Kidney epithelial cell (primary cell): ENCODE data around the gene EFCAB14. TPM values are rescaled to one million over a fixed set of nuclear protein-coding genes. Genes with fewer than 3 reads are reported as not detected.
"Not testable (repeated sequence)": the region's sequence is repeated elsewhere in the genome, so short reads cannot be mapped to it uniquely, and the experiment has no call there.

Experiments
- DNase-seq: peaks from one replicate; pipeline ENCODE4 v3.0.0-alpha.2; 2010; ENCODE audit warnings: low read depth
- H3K27me3 ChIP-seq: 2 replicates; pipeline ENCODE4 v1.6.0; 2011; ENCODE audit warnings: low read length; ENCODE audit not compliant: control insufficient read depth, insufficient read depth
- H3K36me3 ChIP-seq: 2 replicates; pipeline ENCODE4 v1.5.1; 2011; ENCODE audit warnings: low read length; ENCODE audit not compliant: control insufficient read depth, insufficient read depth
- H3K4me3 ChIP-seq: 2 replicates; pipeline ENCODE4 v1.5.1; 2011; ENCODE audit warnings: low read depth, mild to moderate bottlenecking, control low read depth, low read length
- CTCF ChIP-seq: IDR thresholded peaks from 2 replicates; pipeline ENCODE4 v1.5.1; 2011; ENCODE audit warnings: mild to moderate bottlenecking, moderate library complexity, low read length, control low read depth, inconsistent platforms; ENCODE audit not compliant: insufficient read depth, poor library complexity, severe bottlenecking
- total RNA-seq: library from RNA; depleted of rRNA; stranded (reverse); fragments of >200 nt; gene quantifications from 2 replicates; pipeline ENCODE4 v1.2.3, GENCODE V29; 2015

Gene EFCAB14
- total RNA-seq, 1 donor from 2014 or later: 57.3 TPM

DNA sequence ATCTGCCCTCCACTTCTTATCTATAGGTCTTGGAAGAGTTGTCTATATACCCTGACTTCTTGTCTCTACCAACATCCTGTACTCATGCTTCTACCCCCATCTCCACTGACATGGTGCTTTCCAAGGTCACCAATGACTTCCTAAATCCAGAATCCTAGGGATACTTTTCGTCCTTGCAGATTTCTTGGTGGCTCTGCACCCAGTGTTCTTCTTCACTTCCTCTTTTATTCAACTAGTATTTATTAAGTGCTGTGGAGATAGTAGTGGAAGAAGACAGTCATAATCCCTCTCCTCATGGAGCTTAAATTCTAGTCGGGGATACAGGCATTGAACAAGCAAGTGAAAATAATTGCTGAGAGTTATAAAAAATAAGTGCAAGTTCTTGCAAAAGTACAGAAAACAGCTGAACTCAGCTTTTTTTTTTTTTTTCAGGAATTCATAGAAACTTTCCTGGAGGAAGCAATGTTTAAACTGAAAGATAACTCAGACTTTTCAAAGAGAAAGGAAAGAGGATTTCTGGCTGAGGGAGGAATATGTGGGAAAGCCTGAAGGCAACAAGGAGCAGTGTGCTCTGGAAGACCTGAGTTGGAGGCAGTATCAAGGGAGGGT is 41.7 kb upstream of the EFCAB14 start:
- Histone ChIP-seq H3K36me3 (no peaks in the 10 kb centered on the region), H3K27me3 (no peaks in the 10 kb centered on the region), H3K4me3 (no peak overlapping the region)
- no peak for DNase-seq
- TF ChIP-seq CTCF: no peak

- H3K4me3 ChIP-seq: no peak overlapping the region
- DNase-seq: no peak
- no peaks in the 10 kb centered on the region for H3K27me3 ChIP-seq
- no peak for TF ChIP-seq CTCF
- H3K36me3 ChIP-seq: no peaks in the 10 kb centered on the region
These were observed 39.1 kb upstream of the EFCAB14 start for GRCh38 chr1:46757956-46758528.

DNA sequence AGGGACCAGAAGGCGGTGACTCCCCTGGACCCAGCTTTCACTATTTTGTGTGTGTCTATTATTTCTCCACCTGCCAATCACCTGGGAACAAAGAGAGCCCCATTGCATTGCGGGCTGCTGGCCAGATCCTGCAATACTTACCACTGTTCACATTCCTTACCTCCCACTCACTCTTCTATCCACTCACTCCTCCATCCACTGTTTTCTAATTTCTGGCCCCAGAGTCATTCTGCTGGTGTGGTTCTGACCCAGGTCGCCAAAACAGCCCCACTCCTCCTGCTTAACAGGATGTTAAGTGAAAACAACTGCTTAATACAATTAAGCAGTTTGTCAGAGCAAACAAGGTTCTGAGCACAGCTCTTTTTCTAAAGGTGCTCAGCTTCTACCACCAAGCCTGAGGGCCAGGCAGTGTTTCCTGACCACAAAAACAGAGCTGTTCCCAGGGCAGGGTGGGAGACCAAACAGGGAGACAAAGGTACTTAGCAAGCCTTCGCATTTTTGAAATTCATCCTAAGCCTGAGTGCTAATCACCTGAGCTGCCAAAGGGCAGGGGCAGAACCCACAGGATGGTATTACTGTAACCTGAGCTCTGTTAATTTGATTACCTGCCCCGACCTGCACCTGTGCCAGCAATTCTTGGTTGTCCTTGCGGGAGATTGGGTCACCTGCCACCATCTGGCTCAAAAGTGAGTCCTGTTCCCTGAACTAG is 38.5 kb upstream of the EFCAB14 start:
- TF ChIP-seq CTCF: no peak

DNA sequence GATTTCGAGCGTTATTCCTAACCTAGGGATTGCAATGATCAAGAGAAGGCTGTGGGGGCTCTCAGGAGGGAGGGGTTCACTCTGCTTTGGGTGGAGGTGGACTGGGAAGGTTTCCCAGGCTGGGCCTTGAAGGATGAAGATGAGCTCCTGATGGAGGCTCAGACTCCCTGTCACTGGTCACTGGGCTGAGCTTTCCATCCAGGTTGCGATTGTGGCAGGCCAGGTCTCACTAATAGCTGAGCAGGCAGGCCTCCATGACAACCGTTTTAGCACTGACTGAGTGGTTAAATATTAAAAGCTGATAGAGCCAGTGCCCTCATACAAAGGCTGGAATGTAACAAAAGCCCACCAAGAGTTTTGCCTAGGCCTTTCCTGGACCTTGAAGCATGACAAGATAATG is 36.2 kb upstream of the EFCAB14 start:
- TF ChIP-seq CTCF: no peak
- H3K4me3 ChIP-seq: no peak overlapping the region
- no peaks in the 10 kb centered on the region for H3K36me3 ChIP-seq
- H3K27me3 ChIP-seq: no peaks in the 10 kb centered on the region
- no peak for DNase-seq

More for the DNA sequence above, 38.5 kb upstream of the EFCAB14 start:
- Histone ChIP-seq H3K27me3 (no peaks in the 10 kb centered on the region), H3K36me3 (no peaks in the 10 kb centered on the region), H3K4me3 (no peak overlapping the region)
- peak; percentile 45 for DNase-seq

- DNase-seq, H3K4me3 ChIP-seq, H3K36me3 ChIP-seq, H3K27me3 ChIP-seq: not testable (repeated sequence)
These were observed 35.8 kb upstream of the EFCAB14 start for GRCh38 chr1:46754707-46755106.

GRCh38 chr1:46753985-46754384 is 35.1 kb upstream of the EFCAB14 start:
- H3K36me3 ChIP-seq: no peaks in the 10 kb centered on the region
- no peak for DNase-seq
- no peak for TF ChIP-seq CTCF
- no peak overlapping the region for H3K4me3 ChIP-seq
- H3K27me3 ChIP-seq: no peaks in the 10 kb centered on the region
